Progenitor cell of endocrine pancreas (in vitro differentiated cells): ENCODE results near the gene COL23A1. TPM values are rescaled to one million over a fixed set of nuclear protein-coding genes. Genes with fewer than 3 reads are reported as not detected.

ENCODE experiments used
- DNase-seq: peaks from one replicate; pipeline ENCODE4 v3.0.0; 2021; ENCODE audit warnings: low spot score; ENCODE audit not compliant: unreplicated experiment
- H3K27ac Mint-ChIP-seq: 2 replicates; pipeline ENCODE4 v1.8.0; 2021; ENCODE audit warnings: mild to moderate bottlenecking, moderate library complexity, mixed read lengths
- H3K27me3 Mint-ChIP-seq: 2 replicates; pipeline ENCODE4 v1.8.0; 2021; ENCODE audit warnings: mixed read lengths
- H3K36me3 Mint-ChIP-seq: 2 replicates; pipeline ENCODE4 v1.8.0; 2022; ENCODE audit warnings: mixed read lengths; ENCODE audit not compliant: insufficient read depth
- H3K4me1 Mint-ChIP-seq: 2 replicates; pipeline ENCODE4 v1.8.0; 2021; ENCODE audit warnings: low read depth, mixed read lengths
- H3K4me3 Mint-ChIP-seq: 2 replicates; pipeline ENCODE4 v1.8.0; 2021; ENCODE audit warnings: low read depth, mild to moderate bottlenecking, moderate library complexity, mixed read lengths
- H3K9me3 Mint-ChIP-seq: 2 replicates; pipeline ENCODE4 v1.8.0; 2021; ENCODE audit warnings: low read depth, mixed read lengths
- total RNA-seq: library from RNA; stranded (reverse); gene quantifications from 2 replicates; pipeline ENCODE4 v1.2.1, GENCODE V29; 2021
- TF ChIP-seq, protein P1 (sequence below): fragments of 200-600 bp; sonication (generic); IDR thresholded peaks from one replicate; pipeline ENCODE4 v1.5.0; 2021; ENCODE audit warnings: antibody characterized with exemption, mild to moderate bottlenecking; ENCODE audit not compliant: unreplicated experiment

The COL23A1 gene
- total RNA-seq, 1 donor from 2014 or later: 0.36 TPM

- Mint-ChIP-seq H3K27me3 (peaks cover 18% of the 10 kb centered on the region), H3K27ac (no peak overlapping the region), H3K4me1 (no peaks in the 10 kb centered on the region), H3K36me3 (no peaks in the 10 kb centered on the region), H3K4me3 (no peak overlapping the region), H3K9me3 (peaks cover 11% of the 10 kb centered on the region)
- TF ChIP-seq, protein P1, sequence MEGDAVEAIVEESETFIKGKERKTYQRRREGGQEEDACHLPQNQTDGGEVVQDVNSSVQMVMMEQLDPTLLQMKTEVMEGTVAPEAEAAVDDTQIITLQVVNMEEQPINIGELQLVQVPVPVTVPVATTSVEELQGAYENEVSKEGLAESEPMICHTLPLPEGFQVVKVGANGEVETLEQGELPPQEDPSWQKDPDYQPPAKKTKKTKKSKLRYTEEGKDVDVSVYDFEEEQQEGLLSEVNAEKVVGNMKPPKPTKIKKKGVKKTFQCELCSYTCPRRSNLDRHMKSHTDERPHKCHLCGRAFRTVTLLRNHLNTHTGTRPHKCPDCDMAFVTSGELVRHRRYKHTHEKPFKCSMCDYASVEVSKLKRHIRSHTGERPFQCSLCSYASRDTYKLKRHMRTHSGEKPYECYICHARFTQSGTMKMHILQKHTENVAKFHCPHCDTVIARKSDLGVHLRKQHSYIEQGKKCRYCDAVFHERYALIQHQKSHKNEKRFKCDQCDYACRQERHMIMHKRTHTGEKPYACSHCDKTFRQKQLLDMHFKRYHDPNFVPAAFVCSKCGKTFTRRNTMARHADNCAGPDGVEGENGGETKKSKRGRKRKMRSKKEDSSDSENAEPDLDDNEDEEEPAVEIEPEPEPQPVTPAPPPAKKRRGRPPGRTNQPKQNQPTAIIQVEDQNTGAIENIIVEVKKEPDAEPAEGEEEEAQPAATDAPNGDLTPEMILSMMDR: no peak
- DNase-seq: no peak
Measured at GRCh38 chr5:178365501-178366440, 224.4 kb downstream of the COL23A1 start.

DNA sequence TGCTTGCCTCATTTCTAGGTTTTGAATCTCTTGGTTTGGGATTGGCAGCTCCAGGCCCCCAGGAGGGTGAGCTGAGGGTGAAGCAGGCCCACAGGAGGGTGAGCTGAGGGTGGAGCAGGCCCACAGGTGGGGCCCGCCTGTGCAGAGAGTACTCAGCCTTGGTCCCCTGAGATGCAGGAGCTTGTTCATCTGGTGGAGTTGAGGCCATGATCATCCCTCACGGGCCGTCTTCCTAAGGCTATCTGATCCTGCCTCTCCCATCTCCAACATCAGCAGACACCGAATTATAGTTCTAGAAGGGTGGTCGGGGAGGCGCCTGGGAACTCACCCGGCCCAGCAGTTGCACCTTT is 225.9 kb downstream of the COL23A1 start:
- Mint-ChIP-seq H3K9me3 (peaks cover 1% of the 10 kb centered on the region), H3K36me3 (no peaks in the 10 kb centered on the region), H3K4me3 (no peak overlapping the region), H3K27ac (no peak overlapping the region), H3K4me1 (no peaks in the 10 kb centered on the region), H3K27me3 (peaks cover 27% of the 10 kb centered on the region)
- no peak for DNase-seq
- TF ChIP-seq, protein P1: no peak

DNA sequence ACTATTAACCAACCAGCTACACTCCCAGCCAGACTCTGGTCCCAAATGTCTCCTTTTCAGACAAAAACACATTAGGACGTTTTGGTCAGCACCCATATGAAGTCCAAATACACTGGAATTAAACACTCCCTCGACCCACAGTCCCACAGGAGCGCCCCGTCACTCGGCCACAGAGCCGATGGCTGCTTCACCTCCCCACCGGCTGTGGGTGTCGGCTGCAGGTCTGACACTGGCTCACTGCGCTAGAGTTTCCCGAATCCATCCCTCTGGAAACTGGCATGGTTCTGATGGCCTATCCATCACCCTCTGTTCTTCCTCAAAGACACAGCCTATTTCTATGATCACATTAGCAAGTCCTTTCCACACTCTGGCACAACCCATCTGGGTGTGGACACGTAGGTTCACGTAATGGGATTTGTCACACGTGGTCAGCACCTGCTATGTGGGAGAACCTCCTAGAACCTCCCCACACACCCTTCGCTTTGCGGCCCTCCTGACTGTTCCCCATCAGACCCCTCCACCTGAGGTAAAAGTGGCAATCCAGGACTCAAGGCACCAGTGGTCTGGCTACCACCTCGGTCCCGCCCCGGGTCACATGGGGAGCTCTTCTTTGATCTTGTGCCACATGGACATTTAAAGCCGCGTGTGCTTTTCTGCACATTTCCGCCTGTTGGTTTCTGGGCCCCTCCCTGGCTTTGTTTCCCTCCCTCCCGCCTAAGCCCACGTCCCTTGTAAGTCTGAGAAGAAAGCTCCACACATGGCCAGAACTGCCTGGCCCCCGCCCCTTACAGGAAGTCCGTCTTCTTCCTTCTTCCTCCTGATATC is 226.5 kb downstream of the COL23A1 start:
- DNase-seq: no peak
- Mint-ChIP-seq H3K36me3 (no peaks in the 10 kb centered on the region), H3K9me3 (no peaks in the 10 kb centered on the region), H3K4me3 (no peak overlapping the region), H3K27ac (no peak overlapping the region), H3K27me3 (peaks cover 27% of the 10 kb centered on the region), H3K4me1 (no peaks in the 10 kb centered on the region)
- TF ChIP-seq, protein P1: no peak

DNA sequence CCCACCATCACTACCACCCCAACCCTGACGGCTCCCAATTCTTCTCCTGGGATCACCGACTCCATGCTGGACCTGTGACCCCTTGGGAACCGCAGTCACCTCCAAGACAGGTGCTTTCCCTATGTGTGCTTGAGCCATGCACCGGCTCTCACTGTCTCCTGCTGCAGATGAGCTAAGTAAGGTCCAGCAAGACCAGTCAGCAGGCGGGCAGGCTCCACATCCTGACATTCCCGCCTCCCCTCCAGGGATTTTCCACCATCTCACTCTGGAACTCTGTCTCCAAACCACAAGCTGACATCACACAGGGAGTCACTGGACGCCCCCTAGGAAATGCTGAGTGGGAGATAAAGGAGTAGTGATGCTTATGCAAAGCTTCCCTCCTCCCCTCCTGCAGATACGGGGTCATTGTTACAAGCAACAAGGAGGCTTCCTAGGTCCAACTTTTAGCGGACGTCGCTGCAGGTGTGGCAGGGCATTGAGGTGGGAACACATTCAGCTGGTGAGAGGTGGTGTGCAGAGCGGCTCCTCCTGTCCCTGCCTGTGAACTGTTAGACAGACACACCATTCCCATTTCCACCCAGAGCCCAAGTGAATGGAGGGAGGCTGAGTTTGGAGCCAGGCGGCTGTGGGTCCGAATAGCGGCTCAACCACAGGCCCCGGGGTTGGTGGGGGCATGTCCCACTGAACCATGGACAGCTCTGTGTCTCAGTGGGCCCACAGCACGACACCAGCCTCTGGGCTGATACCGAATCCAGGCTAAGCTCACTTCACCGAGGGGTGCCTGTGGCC is 228.3 kb downstream of the COL23A1 start:
- TF ChIP-seq, protein P1: no peak
- Mint-ChIP-seq H3K27ac (no peak overlapping the region), H3K4me3 (no peak overlapping the region), H3K27me3 (peaks cover 24% of the 10 kb centered on the region), H3K36me3 (no peaks in the 10 kb centered on the region), H3K9me3 (no peaks in the 10 kb centered on the region), H3K4me1 (peaks cover 6% of the 10 kb centered on the region)
- DNase-seq: no peak

GRCh38 chr5:178360926-178361235 is 229.3 kb downstream of the COL23A1 start:
- DNase-seq: no peak
- Mint-ChIP-seq H3K27ac (no peak overlapping the region), H3K4me1 (peaks cover 12% of the 10 kb centered on the region), H3K9me3 (no peaks in the 10 kb centered on the region), H3K36me3 (no peaks in the 10 kb centered on the region), H3K27me3 (peaks cover 24% of the 10 kb centered on the region), H3K4me3 (no peak overlapping the region)
- TF ChIP-seq, protein P1: no peak
